CD4-positive, alpha-beta T cell treated with Interferon alpha-2 for 1 hour (primary cell): ENCODE results near the gene ETV6.

Experiments
- DNase-seq, 2 donors: peaks; one replicate each; pipeline ENCODE4 v3.0.0-alpha.2; 2020 to 2022

The ETV6 gene

DNA sequence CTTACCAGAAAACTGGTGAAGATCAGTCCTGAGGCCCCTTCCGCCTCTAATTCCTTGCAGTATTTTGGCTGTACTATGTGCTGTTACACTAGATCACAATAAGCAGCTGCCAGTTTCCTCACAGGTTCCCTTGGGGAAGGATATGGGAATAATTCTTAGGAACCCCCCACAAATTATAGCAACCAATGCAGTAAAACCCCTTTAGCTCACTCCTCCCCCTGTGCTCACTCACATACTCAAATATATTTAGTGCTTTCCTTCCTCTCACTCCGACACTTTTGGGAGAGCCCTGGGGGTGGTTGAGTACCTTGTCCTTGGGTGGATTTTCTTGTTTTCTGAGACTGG is 162.7 kb downstream of the ETV6 start:
- DNase-seq = no peak

DNA sequence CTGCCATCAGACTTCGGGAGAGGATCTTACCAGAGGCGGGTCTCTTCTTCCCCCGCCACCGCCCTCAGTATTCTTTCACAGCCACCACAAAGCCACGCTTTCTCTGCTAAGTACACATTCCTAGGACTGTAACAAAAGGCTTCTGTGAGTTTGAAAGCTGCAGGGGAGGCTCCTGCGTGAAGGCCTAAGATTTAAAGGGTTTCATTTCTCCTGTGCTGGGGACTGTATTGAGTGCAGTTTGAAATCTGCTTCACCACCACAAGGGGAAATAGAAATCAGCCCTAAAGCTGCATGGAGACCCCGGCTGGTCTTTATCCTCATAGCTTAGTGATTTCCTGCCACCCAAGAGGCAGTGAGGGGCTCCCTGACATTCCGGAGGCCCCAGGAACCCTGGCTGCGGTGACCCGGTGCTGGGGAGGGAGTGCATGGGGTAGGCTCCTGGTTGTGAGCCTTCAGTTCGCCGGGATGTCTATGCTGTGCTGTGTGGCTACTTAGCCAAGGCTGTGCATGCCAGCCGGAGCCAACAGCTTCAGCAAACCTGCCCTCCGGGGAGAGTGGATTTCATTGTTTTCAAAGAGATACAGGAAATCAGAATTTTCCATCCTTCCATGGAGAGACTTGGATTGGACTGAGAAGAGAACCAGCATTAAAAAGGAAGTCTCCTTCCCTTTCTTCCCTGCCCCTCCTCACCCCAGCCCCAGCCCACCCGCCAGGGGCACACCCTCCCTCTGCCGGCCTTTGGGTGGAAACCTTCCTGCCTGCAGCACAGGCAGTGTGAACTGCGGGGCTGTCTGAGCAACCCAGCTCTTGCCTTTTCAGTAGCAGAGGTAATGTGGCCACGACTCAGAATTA is 163.3 kb downstream of the ETV6 start:
- DNase-seq = peak; percentile 23 to 25

DNA sequence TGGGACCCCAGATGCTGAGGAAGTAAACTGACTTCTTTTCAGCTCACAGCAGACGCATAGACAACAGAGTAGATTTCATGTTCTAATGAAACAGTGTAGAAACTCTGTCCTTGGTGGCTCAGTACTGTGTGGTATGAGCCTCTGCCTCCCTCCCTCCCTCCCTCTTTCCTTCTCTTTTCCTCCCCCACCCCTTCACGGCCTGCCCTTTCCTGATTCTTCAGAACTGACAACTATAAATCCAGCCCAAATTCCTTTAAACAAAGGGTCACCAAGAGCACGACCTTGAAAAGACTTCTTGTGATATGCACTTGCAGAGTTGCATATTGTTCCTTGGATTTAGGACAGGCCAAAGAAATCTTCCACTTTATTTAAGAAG is 164.0 kb downstream of the ETV6 start:
- no peak for DNase-seq

DNA sequence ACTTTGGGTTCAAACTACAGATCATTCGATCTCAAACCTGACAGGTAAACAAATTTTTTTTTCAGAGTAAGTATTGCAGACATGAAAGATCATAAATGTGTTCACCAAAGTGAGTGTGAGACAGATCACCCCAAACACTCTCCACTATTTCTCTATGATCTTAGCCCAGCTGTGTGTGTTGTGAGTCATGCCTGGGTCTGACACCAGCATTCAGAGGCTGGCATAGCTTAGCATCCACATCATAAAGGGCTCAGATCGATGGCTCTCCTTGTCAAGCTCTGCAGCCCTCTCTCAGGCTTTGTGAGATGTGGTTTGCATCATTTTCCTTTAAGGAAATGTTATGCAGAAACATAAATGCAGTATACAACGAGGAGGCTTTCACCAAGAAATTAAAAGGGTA is 164.9 kb downstream of the ETV6 start:
- DNase-seq = no peak

DNA sequence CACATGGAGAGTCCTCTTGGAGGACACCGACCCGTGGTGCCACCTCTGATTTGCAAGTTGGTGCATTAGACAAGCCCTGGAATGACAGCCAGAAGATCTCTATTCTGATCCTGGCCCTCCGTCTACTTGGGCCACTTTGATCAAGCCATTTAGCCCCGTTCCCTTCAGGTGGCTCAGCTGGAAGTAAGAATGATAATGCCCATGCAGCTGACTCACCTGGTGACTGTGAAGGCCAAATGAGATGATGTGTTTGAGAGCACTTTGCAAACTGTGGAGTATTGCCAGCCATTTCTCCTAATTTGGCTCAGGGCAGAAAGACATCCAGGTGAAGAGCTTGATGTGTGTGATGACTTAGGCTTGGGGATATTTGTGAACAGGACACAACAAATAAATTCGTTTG is 165.9 kb downstream of the ETV6 start:
- no peak for DNase-seq

DNA sequence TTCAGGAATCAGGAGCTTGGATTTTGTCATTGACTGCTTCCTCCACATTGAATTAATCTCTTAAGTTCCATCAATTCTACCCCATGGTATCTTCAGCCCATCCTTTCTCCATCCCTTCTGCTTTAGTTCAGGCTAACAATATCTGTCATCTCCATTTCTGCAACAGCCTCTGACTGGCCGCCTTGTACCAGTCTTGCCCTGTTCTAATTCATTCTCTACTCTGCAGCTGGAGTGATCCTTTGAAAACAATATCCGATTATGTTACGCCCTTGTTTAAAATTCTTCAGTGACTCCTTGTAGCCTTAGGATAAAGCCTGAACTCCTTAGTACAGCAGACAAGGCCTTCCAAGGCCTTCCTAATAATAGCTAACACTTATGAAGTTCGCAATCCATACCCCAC is 170.2 kb downstream of the ETV6 start:
- DNase-seq = no peak

DNA sequence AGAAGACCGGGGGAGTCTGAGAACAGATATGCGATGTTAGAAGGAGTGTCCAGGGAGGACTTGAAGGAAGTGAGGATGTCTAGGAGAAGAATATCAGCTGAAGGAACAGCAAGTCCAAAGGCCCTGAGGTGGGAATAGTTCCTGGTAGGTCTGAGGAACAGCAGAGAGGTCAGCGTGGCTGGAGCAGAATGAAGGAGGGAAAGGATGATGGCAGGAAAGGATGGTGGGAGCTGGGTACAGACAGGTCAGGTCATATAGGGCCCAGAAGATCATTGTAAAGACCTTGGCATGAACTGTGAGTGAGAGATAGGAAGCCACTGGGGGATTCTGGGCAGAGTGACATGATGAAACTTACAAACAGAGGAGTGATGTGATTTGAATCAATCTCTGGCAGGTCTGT is 171.0 kb downstream of the ETV6 start:
- DNase-seq = no peak

DNA sequence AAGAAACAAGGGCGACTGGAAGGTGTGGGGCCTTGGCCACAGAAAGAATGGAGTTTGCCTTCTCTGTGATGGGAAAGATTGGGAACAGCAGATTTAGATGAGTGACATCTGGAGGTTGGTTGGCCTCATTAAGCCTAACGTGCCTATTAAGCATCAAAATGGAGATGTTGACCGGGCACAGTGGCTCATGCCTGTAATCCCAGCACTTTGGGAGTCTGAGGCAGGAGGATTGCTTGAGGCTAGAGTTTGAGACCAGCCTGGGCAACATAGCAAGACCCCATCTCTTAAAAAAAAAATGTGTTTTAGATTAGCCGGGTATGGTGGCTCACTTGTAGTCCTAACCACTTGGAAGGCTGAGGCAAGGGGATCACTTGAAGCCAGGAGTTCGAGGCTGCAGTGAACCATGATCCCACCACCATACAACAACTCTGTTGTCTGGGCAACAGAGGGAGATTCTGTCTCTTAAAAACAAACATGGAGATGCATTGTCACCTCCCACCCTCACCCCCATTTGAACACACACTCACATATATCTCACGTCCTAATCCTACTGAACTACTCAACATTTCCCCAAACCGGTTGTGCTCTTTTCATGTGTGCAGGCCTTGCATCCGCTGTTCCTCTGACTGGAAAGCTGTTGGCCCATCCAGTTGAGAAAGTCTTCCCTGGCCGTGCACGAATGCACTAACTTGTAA is 172.1 kb downstream of the ETV6 start:
- DNase-seq = no peak

DNA sequence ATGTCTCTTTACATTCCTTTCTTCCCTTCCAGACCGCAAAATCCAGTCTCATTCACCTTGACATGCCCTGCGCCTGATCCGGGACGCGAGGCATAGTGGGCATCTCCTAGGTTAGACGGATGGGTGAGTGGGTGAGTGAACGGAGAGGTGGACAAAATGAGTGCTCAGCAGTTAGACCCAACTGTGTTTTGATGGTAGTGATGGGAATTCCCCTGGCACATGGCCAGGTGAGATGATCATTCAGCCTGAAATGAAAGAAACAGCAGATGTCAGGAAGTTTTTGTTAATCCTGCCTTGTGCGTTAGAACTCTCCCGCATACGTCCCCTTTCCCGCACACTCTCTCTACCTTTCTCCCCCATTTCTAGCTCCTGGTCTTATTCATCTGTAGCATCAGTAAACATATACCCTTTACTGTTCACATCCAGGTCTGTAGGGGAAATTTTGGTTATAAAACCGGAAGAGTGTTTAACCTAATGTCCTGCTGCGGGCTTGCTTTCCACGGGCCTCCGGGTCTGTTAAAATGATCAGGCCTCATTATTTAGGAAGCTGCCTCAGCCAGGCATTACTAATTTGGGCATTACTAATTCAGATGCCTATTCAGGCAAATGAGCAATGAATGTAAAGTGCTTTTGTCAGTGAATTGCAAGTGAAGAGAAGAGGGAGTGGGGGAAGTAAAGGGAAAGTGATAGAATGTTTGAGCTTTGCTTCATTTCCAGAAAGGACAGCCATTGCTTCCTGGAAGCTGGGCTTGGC is 172.8 kb downstream of the ETV6 start:
- DNase-seq = peak; percentile 55 to 67

DNA sequence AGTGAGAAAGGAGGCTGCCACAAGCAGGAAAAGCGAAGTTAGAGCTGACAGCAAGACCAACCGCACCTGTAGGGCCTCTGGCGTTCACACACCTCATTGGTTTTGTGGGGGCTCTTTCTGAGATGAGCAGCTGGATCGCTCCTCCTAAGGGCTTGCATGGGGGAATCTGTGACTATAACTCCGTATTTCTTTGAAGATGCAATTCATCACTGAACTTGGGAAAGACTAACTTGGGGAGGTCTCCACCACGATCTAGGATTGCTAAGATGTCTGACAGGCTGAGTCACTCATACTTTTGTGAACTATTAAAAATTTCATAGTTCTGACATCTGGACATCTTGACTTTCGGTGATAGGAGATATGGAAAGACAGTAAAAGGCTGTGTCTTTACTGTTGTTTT is 173.6 kb downstream of the ETV6 start:
- no peak for DNase-seq

DNA sequence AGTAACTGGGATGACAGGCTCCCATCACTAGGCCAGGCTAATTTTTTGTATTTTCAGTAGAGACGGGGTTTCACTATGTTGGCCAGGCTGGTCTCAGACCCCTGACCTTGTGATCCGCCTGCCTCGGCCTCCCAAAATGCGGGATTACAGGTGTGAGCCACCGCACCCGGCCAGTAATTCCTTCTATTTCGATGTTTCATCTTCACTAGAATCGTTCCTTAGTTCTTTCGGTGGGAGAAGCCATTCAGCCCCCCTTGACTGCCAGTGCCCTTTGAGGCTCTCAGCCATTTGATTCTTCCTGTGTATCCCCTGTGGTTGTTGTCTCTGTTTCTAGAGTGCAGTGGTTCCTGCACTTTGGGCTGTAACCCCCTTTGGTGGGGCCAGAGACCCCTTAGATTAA is 174.1 kb downstream of the ETV6 start:
- DNase-seq = no peak

DNA sequence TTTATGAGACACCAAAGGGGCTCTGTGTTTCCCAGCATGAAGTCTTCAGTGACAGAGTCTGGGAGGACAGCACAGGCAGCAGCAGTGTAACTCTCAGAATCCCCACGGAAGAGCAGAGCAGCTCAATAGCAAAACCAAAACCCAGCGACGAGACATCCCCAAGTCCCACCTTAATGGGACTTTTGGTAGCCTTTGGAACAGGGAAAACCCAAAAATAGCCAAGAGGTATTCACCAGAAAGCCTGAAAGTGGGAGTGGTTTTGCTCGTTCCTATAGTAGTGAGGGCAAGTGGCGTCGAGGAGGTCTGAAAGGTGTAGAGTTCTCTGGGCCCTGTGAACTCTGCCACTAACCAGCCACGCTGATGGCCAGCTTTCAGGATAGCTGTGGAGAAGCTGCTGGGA is 174.6 kb downstream of the ETV6 start:
- no peak for DNase-seq

DNA sequence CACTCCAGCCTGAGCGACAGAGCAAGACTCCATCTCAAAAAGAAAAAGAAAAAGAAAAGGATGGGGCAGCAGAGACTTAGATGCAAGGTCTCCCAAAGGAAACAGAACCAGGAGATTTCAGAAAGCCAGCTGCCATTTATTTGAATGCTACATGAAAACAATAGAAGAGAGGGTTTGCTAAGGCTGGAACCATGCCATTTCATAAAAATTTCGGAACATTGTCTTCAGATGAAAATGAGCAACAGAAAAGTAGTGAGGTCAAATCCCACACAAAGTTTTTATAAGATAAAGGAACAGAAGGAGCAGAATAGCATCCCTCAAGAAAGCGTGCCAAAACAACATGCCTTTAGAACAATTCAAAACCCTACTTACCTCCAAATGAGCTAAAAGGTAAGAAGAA is 175.3 kb downstream of the ETV6 start:
- no peak for DNase-seq

DNA sequence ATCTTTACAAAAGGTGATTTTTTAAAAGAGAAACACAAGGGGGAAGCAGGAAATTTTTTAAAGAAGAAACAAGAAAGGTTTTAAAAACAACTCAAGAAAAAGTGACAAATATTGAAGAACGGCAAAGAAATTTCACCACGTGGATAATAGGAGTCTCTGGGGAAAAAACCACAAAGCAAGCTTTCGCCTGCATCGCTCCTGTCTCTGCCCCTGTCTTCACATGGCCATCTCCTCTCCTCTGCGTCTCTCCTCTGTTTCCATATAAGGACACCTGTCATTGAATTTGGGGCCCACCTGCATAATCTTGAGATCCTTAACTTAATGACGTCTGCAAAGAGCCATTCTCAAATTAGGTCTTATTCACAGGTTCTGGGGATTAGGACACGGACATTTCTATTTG is 175.8 kb downstream of the ETV6 start:
- no peak for DNase-seq

DNA sequence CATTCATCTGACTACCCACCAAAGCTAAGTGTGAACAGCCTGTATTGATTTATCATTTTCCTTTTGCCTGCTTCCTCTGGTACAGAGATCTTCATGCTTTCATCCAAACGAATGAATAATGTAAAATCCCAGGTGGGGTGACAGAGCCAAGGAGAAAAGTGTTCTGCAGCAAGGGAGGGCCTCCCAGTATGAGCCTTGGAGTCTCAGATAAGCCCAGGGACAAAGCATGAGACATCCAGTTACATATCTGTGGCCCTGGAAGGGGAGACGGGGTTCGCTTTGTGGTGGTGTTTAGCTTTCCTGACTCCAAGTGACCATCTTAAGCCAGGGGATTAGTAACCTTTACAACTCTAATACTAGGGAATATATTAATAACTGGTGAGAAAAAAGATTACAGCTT is 177.1 kb downstream of the ETV6 start:
- DNase-seq = no peak

DNA sequence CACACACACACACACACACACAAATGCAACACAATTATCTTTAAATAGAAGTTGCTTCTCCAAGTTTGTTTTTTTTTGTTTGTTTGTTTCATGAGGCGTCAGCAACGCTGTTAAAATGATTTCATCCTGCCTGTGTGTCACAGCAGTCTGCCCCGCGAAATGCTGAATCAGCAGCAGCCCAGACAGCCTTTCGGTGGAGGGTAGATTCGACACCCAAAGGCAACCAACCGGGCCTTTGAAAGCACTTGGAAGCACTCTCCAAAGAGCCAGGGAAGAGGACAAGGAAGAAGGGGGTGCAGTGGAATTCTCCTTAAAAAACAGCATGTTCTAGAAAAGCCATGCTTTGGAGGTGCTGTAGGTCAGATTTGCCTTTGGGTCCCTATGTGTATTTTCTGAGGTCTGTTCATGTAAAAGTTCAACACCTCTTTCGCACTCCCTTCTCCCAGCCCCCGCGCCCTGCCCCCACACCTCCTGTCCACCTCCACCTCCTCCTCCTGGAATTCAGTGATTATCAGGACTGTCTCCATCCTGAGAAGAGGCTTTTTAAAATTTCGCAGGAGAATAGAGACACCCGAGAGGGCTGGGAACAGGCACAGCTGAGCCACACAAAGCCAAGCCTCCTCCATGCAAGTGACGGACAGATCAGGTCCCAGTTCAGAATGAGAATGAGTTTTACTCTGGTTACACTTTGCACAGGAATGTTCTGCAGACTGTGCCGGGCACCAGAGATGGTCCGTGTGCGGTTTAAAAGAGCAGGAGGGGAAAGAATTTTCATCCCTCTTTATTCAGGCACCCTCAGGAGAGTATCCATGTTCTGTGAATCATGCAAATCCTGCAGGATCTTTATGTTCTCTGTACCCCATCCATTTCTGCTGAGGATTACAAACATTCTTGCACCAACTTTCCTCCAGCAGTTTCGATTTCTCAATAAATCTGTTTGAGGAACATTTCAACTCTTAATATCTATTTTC is 177.9 kb downstream of the ETV6 start:
- DNase-seq = peak in 1 of 2 donors; percentile 51

DNA sequence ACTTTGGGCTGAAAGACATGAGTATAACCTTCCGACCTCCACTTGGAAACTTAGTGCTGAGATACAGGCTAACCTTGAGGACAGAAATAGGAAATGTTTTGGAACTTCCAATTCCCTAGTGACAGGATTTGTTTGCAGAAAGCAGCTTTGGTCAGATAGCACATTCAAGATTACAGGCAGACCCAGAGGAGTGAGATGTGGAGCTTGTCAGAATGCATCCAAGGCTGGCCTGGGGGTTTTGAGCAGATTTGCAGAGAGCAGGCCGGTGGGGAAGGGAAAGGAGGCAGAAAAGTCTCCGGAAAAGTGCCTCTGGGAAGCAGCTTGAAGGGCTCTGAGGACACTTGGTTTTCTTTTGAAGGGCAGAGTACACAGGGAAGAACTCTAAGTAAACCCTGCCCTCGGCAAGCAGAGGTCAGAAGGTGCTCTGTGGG is 180.3 kb downstream of the ETV6 start:
- DNase-seq = no peak

DNA sequence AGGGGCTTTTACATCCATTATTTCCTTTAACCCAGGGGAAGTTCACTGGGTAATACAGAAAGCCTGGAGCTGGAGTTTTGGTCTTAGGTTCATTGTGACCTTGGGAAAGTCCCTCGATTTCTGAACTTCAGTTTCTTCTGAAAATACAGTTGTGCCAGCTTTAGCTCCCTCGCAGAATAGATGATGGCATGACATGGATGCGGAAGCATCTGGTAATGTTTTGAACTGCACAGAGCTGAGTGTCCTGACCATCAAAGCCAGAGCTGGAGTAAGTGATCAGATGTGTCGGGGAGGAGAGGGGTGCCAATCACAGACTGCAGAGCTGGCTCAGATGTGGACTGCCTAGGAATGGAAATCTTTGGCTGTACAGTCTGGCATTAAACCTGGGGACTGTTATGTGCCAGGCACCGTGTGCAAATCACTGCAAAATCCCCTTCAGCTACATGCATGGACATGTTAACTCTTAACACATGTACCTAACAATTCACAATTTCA is 180.9 kb downstream of the ETV6 start:
- DNase-seq = no peak

DNA sequence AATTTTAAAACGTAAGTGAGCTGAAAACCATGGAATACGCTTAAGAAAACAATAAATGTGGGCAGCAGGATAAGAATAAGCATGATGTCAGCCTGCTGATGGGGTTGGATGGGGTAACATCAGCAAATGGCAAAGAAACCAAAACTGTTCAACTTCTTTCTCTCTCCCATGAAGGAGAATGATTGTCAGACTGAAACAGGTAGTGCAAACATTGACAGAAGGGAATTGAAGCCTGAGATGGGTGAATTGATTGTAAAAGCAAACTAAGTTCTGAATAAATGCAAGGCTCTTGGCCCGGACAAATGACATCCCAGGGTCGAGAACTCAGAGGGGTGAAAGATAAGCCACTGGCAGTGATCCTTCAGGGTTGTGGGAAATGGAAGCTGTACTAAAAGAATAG is 182.6 kb downstream of the ETV6 start:
- no peak for DNase-seq

DNA sequence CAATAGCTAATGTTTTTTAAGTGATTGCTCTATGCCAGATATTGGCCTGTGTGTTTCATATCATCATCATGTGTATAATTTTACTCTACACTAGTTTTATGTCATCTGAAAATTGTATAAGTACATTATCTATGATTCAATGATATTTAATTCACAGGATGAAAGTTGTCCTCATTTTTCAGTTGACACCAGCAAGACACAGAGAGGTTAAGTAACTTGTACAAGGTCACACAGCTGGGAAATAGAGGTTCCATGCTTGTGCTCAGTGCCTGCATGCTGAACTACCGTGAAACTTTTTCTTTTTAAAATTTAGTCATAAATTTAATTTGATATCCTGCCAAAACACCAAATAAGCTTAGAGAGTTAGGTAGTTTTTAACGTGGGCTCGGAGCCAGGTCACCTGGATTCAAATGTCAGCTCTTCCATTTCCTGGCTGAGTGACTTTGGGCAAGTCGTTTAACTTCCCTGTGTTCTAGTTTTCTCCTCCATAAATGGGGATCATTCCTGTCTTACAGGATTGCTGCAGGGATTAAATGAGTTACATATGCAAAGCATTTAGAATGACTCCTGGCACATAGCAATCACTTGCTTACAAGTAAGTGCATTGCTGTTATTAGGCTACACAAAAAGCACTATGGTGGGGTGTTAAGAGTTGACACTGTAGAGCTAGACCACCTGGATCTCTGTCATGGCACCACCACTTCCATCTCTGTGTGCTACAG is 183.9 kb downstream of the ETV6 start:
- no peak for DNase-seq

DNA sequence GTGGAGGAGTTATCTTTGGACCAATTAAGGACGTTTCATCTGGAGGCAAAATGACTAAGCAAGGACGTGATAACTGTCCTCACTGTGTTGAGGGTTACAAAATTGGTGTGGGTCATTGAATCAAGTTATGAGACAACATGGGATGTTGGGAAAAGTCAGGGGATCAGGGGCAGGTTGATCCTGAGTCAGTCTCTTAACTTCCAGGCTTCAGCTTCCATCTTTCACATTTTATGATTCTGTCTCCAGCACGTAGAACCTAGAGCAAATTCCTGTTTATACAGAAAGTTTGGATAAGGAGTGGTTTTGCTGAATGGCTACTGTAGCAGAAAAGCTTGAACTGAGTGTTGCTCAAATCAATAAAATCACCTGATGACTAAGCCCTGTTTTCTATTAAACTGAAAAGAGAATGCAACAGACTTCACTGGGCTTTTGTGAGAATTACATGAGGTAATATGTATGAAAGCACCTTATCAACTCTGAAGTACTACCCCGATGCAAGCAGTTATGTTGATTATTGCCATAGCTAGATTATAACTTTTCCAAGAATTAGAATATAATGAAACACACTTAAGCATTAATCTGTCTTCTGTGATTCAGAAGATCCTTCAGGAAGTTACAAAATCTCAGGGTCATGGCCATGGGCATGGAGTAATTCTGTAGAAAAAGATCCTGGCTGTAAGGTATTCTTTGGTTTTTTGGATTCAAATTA is 184.8 kb downstream of the ETV6 start:
- DNase-seq = no peak
